Measurements from ENCODE around the gene EIF3D.

EIF3D gene

GRCh38 chr22:36554098-36554497, 25.1 kb upstream of the EIF3D start:
- Histone ChIP-seq H4K20me1 (ENCODE audit: control insufficient read depth, insufficient read depth, low read depth, low read length) (no peaks in the 10 kb centered on the region), H3K9me2 (replicated peaks; ENCODE audit: control insufficient read depth, low read length) (no peaks in the 10 kb centered on the region), H3K36me3 (ENCODE audit: control insufficient read depth, low read length) (no peaks in the 10 kb centered on the region), H3K4me2 (ENCODE audit: low read length) (no peak overlapping the region), H3K27me3 (ENCODE audit: control insufficient read depth, low read length) (peaks cover 5% of the 10 kb centered on the region), H3K9me3 (ENCODE audit: control insufficient read depth, insufficient read depth, low read length) (no peaks in the 10 kb centered on the region), H3F3A (ENCODE audit: control insufficient read depth, insufficient read depth) (peaks cover 2% of the 10 kb centered on the region; the same call in 1 of the 2 replicates), H3K79me2 (ENCODE audit: control insufficient read depth, low read length) (no peaks in the 10 kb centered on the region), H3K4me1 (ENCODE audit: control insufficient read depth, low read length) (peaks cover 29% of the 10 kb centered on the region), H3K27ac (ENCODE audit: low read depth, low read length) (no peak overlapping the region), H3K4me3 (ENCODE audit: low read length) (no peak overlapping the region)
- TF ChIP-seq EZH2phosphoT487 (IDR thresholded peaks at IDR 0.05; ENCODE audit: borderline replicate concordance, low read length) (no peak), CTCF (IDR thresholded peaks at IDR 0.05; ENCODE audit: low read depth, low read length, poor library complexity, severe bottlenecking) (no peak)

- Histone ChIP-seq H3K9me2 (replicated peaks; ENCODE audit: control insufficient read depth, low read length) (no peaks in the 10 kb centered on the region), H3K27me3 (ENCODE audit: control insufficient read depth, low read length) (peaks cover 5% of the 10 kb centered on the region), H3F3A (ENCODE audit: control insufficient read depth, insufficient read depth) (peaks cover 2% of the 10 kb centered on the region; the same call in 1 of the 2 replicates), H3K4me3 (ENCODE audit: low read length) (peak overlapping the region; percentile 19), H3K79me2 (ENCODE audit: control insufficient read depth, low read length) (no peaks in the 10 kb centered on the region), H3K27ac (ENCODE audit: low read depth, low read length) (peak overlapping the region; percentile 26), H3K4me2 (ENCODE audit: low read length) (peak overlapping the region; percentile 53), H4K20me1 (ENCODE audit: control insufficient read depth, insufficient read depth, low read depth, low read length) (no peaks in the 10 kb centered on the region), H3K36me3 (ENCODE audit: control insufficient read depth, low read length) (no peaks in the 10 kb centered on the region), H3K4me1 (ENCODE audit: control insufficient read depth, low read length) (peaks cover 35% of the 10 kb centered on the region), H3K9me3 (ENCODE audit: control insufficient read depth, insufficient read depth, low read length) (no peaks in the 10 kb centered on the region)
- no peak for TF ChIP-seq CTCF (IDR thresholded peaks at IDR 0.05; ENCODE audit: low read depth, low read length, poor library complexity, severe bottlenecking)
- TF ChIP-seq EZH2phosphoT487 (IDR thresholded peaks at IDR 0.05; ENCODE audit: borderline replicate concordance, low read length): no peak
Measured at GRCh38 chr22:36552289-36552688, 23.3 kb upstream of the EIF3D start.

GRCh38 chr22:36550701-36551495, 21.9 kb upstream of the EIF3D start:
- Histone ChIP-seq H4K20me1 (ENCODE audit: control insufficient read depth, insufficient read depth, low read depth, low read length) (no peaks in the 10 kb centered on the region), H3K27me3 (ENCODE audit: control insufficient read depth, low read length) (no peaks in the 10 kb centered on the region; the same call in none of the 2 replicates), H3K9me3 (ENCODE audit: control insufficient read depth, insufficient read depth, low read length) (no peaks in the 10 kb centered on the region), H3K4me3 (ENCODE audit: low read length) (no peak overlapping the region), H3F3A (ENCODE audit: control insufficient read depth, insufficient read depth) (peaks cover 2% of the 10 kb centered on the region; the same call in 1 of the 2 replicates), H3K79me2 (ENCODE audit: control insufficient read depth, low read length) (no peaks in the 10 kb centered on the region), H3K27ac (ENCODE audit: low read depth, low read length) (no peak overlapping the region), H3K4me1 (ENCODE audit: control insufficient read depth, low read length) (peaks cover 35% of the 10 kb centered on the region), H3K36me3 (ENCODE audit: control insufficient read depth, low read length) (no peaks in the 10 kb centered on the region), H3K4me2 (ENCODE audit: low read length) (no peak overlapping the region), H3K9me2 (replicated peaks; ENCODE audit: control insufficient read depth, low read length) (no peaks in the 10 kb centered on the region)
- TF ChIP-seq CTCF (IDR thresholded peaks at IDR 0.05; ENCODE audit: low read depth, low read length, poor library complexity, severe bottlenecking) (no peak), EZH2phosphoT487 (IDR thresholded peaks at IDR 0.05; ENCODE audit: borderline replicate concordance, low read length) (no peak)
